Stomach (tissue), 9 donors: ENCODE data around the gene SLC8A3. TPM values are rescaled to one million over a fixed set of nuclear protein-coding genes. Genes with fewer than 3 reads are reported as not detected.

Experiments
- DNase-seq, 2 donors: peaks; one replicate each; pipeline versions ENCODE4 v3.0.0 to v3.0.0-alpha.2; 2013 to 2019
- H3K27ac ChIP-seq, 5 donors: fragments of 200-600 bp in 4 of 5; sonication (generic) in 4 of 5; one replicate each; pipeline ENCODE4 v1.5.1; 2013 to 2019; ENCODE audit warnings: mild to moderate bottlenecking in 1 of 5, moderate library complexity in 1 of 5
- H3K27me3 ChIP-seq, 3 donors: fragments of 200-600 bp; sonication (generic); one replicate each; pipeline ENCODE4 v1.5.1; 2017 to 2019; ENCODE audit warnings: mixed run types in 1 of 3
- H3K36me3 ChIP-seq, 4 donors: fragments of 200-600 bp; sonication (generic); 1 replicate in 3 of 4; 2 replicates in 1 of 4; pipeline ENCODE4 v1.5.1; 2016 to 2019
- H3K4me1 ChIP-seq, 4 donors: fragments of 200-600 bp; sonication (generic); one replicate each; pipeline ENCODE4 v1.5.1; 2016 to 2019
- H3K4me3 ChIP-seq, 4 donors: fragments of 200-600 bp; sonication (generic) in 3 of 4; one replicate each; pipeline ENCODE4 v1.5.1; 2016 to 2019; ENCODE audit warnings: mild to moderate bottlenecking in 1 of 4
- H3K9me3 ChIP-seq, 4 donors: fragments of 200-600 bp; sonication (generic); one replicate each; pipeline ENCODE4 v1.5.1; 2016 to 2019
- CTCF ChIP-seq, 7 experiments: fragments of 450-650 bp in 4 of 7; fragments of 200-600 bp in 3 of 7; sonication (generic) in 3 of 7; IDR thresholded peaks; one replicate each; pipeline ENCODE4 v1.5.1; 2016 to 2019; ENCODE audit warnings: antibody characterized with exemption in 7 of 7, control low read depth in 2 of 7, mild to moderate bottlenecking in 1 of 7
- EP300 ChIP-seq: sonication (generic); formaldehyde crosslinking; IDR thresholded peaks from one replicate; pipeline ENCODE4 v1.6.1; 2017; ENCODE audit warnings: antibody characterized with exemption
- POLR2A ChIP-seq, 4 donors: fragments of 450-650 bp; IDR thresholded peaks; one replicate each; pipeline ENCODE4 v1.6.1; 2016; ENCODE audit warnings: antibody characterized with exemption in 4 of 4, control low read depth in 2 of 4, mild to moderate bottlenecking in 1 of 4, moderate library complexity in 1 of 4
- POLR2AphosphoS5 ChIP-seq, 3 donors: sonication (generic); formaldehyde crosslinking; IDR thresholded peaks; one replicate each; pipeline ENCODE4 v1.6.1; 2016; ENCODE audit warnings: antibody characterized with exemption in 3 of 3
- WGBS, 5 donors: extraction: QIAGEN DNeasy Blood & Tissue Kit in 3 of 5; methylation state at CpG; one replicate each; pipeline versions ENCODE4 v1.1.5 to v1.1.7; 2013 to 2018; 5-methylcytosine and 5-hydroxymethylcytosine counted together
- intact Hi-C: fragments of 100-400 bp; cut with DNase I; formaldehyde crosslinking; loops from one replicate; pipeline ENCODE4 v1.15.1; 2023; ENCODE audit warnings: low total_unique reads
- polyA plus RNA-seq, 3 donors: library from polyadenylated mRNA; stranded (reverse); fragments of 200-250 nt; gene quantifications; one replicate each; pipeline ENCODE4 v1.2.3, GENCODE V29; 2013
- total RNA-seq, 5 donors: library from RNA; depleted of rRNA; stranded (reverse); fragments of >200 nt; gene quantifications; one replicate each; pipeline versions ENCODE4 v1.1.0 to v1.2.3, GENCODE V29; 2014 to 2016
- donor health status: healthy with polysubstance abuse.
- donor health status: Bipolar disorder and iron deficiency.
- donor health status: healthy.

SLC8A3 gene
- total and polyA plus RNA-seq, 8 donors, result 0.03 to 2.4 (median 0.87) TPM; not detected in 1

GRCh38 chr14:70127186-70127585, 61.6 kb downstream of the SLC8A3 start:
- Histone ChIP-seq H3K36me3 (no peaks in the 10 kb centered on the region), H3K4me3 (no peak overlapping the region), H3K27ac (no peak overlapping the region), H3K27me3 (peaks cover 0 to 5% (median 0%) of the 10 kb centered on the region in 3 donors), H3K4me1 (no peaks in the 10 kb centered on the region), H3K9me3 (no peaks in the 10 kb centered on the region)
- no peak for TF ChIP-seq EP300
- TF ChIP-seq POLR2AphosphoS5 (IDR thresholded peaks at IDR 0.05), result no peak
- TF ChIP-seq CTCF (IDR thresholded peaks at IDR 0.05), result no peak
- no peak for TF ChIP-seq POLR2A (IDR thresholded peaks at IDR 0.05)
- intact Hi-C loops, result no loop called here
- DNase-seq, result no peak
- WGBS, 5 donors, result 84 to 94% (median 91%) methylated on average over 7 of the region's 7 CpGs

- Histone ChIP-seq H3K27me3 (peaks cover 0 to 18% (median 0%) of the 10 kb centered on the region in 3 donors), H3K27ac (no peak overlapping the region), H3K36me3 (no peaks in the 10 kb centered on the region), H3K9me3 (no peaks in the 10 kb centered on the region), H3K4me1 (no peaks in the 10 kb centered on the region), H3K4me3 (no peak overlapping the region)
- TF ChIP-seq CTCF (IDR thresholded peaks at IDR 0.05), result no peak
- TF ChIP-seq EP300, result no peak
- TF ChIP-seq POLR2AphosphoS5 (IDR thresholded peaks at IDR 0.05), result no peak
- no peak for TF ChIP-seq POLR2A (IDR thresholded peaks at IDR 0.05)
- 59 to 85% (median 78%) methylated on average over 2 of the region's 2 CpGs for WGBS, 5 donors
- DNase-seq, result no peak
- intact Hi-C loops, result no loop called here
These were observed 65.0 kb downstream of the SLC8A3 start for GRCh38 chr14:70123796-70124195.

GRCh38 chr14:70121521-70121920, 67.2 kb downstream of the SLC8A3 start:
- H3K27ac ChIP-seq, result no peak overlapping the region
- no peak for TF ChIP-seq EP300
- TF ChIP-seq POLR2A (IDR thresholded peaks at IDR 0.05), result no peak
- TF ChIP-seq POLR2AphosphoS5 (IDR thresholded peaks at IDR 0.05), result no peak
- no peak for TF ChIP-seq CTCF (IDR thresholded peaks at IDR 0.05)
- intact Hi-C loops, result no loop called here
- peaks cover 0 to 18% (median 0%) of the 10 kb centered on the region in 3 donors for H3K27me3 ChIP-seq
- no peaks in the 10 kb centered on the region for H3K9me3 ChIP-seq
- WGBS, 5 donors, result 17 to 33% (median 28%) methylated on average over 1 of the region's 1 CpG
- no peak overlapping the region for H3K4me3 ChIP-seq
- DNase-seq, result no peak
- H3K4me1 ChIP-seq, result no peaks in the 10 kb centered on the region
- no peaks in the 10 kb centered on the region for H3K36me3 ChIP-seq

- TF ChIP-seq CTCF (IDR thresholded peaks at IDR 0.05), result no peak
- no peak for TF ChIP-seq EP300
- TF ChIP-seq POLR2A (IDR thresholded peaks at IDR 0.05), result no peak
- no peak for TF ChIP-seq POLR2AphosphoS5 (IDR thresholded peaks at IDR 0.05)
- H3K27ac ChIP-seq, result no peak overlapping the region
- H3K4me3 ChIP-seq, result no peak overlapping the region
- no peaks in the 10 kb centered on the region for H3K4me1 ChIP-seq
- intact Hi-C loops, result no loop called here
- H3K9me3 ChIP-seq, result no peaks in the 10 kb centered on the region
- H3K27me3 ChIP-seq, result peaks cover 0 to 22% (median 0%) of the 10 kb centered on the region in 3 donors
- H3K36me3 ChIP-seq, result no peaks in the 10 kb centered on the region
- DNase-seq, result no peak
- whole genome bisulfite sequencing, 5 donors, result 56 to 69% (median 61%) methylated on average over 3 of the region's 3 CpGs
These were observed 70.7 kb downstream of the SLC8A3 start for GRCh38 chr14:70118064-70118463.
